ENCODE results near the gene DTX1. TPM values are rescaled to one million over a fixed set of nuclear protein-coding genes. Genes with fewer than 3 reads are reported as not detected.

The DTX1 gene
- total RNA-seq, 1 experiment from 2014 or later = 0.44 TPM

- in situ Hi-C loops (cut with HindIII; ENCODE audit: low pct_unique_long_range_greater_than_20kb, low sequenced_read_pairs) = loop anchor here (25.0 kb wide), 1 partner anchor 98 kb away; no protein-coding TSS in a partner anchor
- POLR2A ChIA-PET = no interaction called here
- no peaks in the 10 kb centered on the region for H3K9me3 ChIP-seq (ENCODE audit: control insufficient read depth, insufficient read depth, low read depth, low read length)
- no peak for ATAC-seq
- TF ChIP-seq CTCF (IDR thresholded peaks at IDR 0.05) (no peak), POLR2AphosphoS5 (IDR thresholded peaks at IDR 0.05; ENCODE audit: low read depth, low read length) (no peak)
- CTCF ChIA-PET = no interaction called here
- H3K4me1 ChIP-seq (ENCODE audit: control insufficient read depth, insufficient read depth, low read length) = no peaks in the 10 kb centered on the region; the same call in 1 of the 2 replicates
- H3K4me3 ChIP-seq (ENCODE audit: low read depth in 2 of 2, low read length in 2 of 2) = no peak overlapping the region
- no peaks in the 10 kb centered on the region for H3K36me3 ChIP-seq (ENCODE audit: control insufficient read depth, insufficient read depth, low read length)
- no peak overlapping the region for H3K27ac ChIP-seq (ENCODE audit: low read length)
- intact Hi-C loops (cut with micrococcal nuclease; ENCODE audit: unreplicated experiment) = no loop called here
- H3K27me3 ChIP-seq (ENCODE audit: control insufficient read depth, insufficient read depth, low read length) = no peaks in the 10 kb centered on the region; the same call in 1 of the 2 replicates
- DNase-seq (ENCODE audit: low read depth, low spot score) = no peak
- no TSS peak for BruUV-seq (replicated peaks)
These were observed 8.0 kb downstream of the DTX1 start for GRCh38 chr12:113064395-113065125.

GRCh38 chr12:113065126-113066007 lies 8.8 kb downstream of the DTX1 start:
- intact Hi-C loops (cut with micrococcal nuclease; ENCODE audit: unreplicated experiment) = no loop called here
- Histone ChIP-seq H3K4me3 (ENCODE audit: low read depth in 2 of 2, low read length in 2 of 2) (no peak overlapping the region), H3K4me1 (ENCODE audit: control insufficient read depth, insufficient read depth, low read length) (no peaks in the 10 kb centered on the region; the same call in 1 of the 2 replicates), H3K27me3 (ENCODE audit: control insufficient read depth, insufficient read depth, low read length) (no peaks in the 10 kb centered on the region; the same call in 1 of the 2 replicates), H3K9me3 (ENCODE audit: control insufficient read depth, insufficient read depth, low read depth, low read length) (no peaks in the 10 kb centered on the region), H3K36me3 (ENCODE audit: control insufficient read depth, insufficient read depth, low read length) (no peaks in the 10 kb centered on the region), H3K27ac (ENCODE audit: low read length) (no peak overlapping the region)
- ChIA-PET POLR2A (no interaction called here), CTCF (interaction anchor here (0.5 kb wide), 1 partner anchor 20 kb away, joined by 4 read pairs; no protein-coding TSS in a partner anchor)
- no peak for TF ChIP-seq CTCF (IDR thresholded peaks at IDR 0.05)
- TF ChIP-seq SIN3A (IDR thresholded peaks at IDR 0.05; ENCODE audit: borderline replicate concordance, insufficient read depth, low read depth, low read length) = no peak
- no peak for TF ChIP-seq POLR2AphosphoS5 (IDR thresholded peaks at IDR 0.05; ENCODE audit: low read depth, low read length)
- no peak for TF ChIP-seq TCF7L2 (IDR thresholded peaks at IDR 0.05; ENCODE audit: low read depth, low read length)
- peak; percentile 94 to 95 for TF ChIP-seq REST (IDR thresholded peaks at IDR 0.05; ENCODE audit: insufficient read depth in 1 of 2, low read depth in 2 of 2, low read length in 1 of 2)
- DNase-seq (ENCODE audit: low read depth, low spot score) = no peak
- no TSS peak for BruUV-seq (replicated peaks)
- in situ Hi-C loops (cut with HindIII; ENCODE audit: low pct_unique_long_range_greater_than_20kb, low sequenced_read_pairs) = loop anchor here (25.0 kb wide), 1 partner anchor 97 kb away; no protein-coding TSS in a partner anchor
- no peak for ATAC-seq
